Hepatocyte (in vitro differentiated cells): ENCODE data around the gene STXBP4. TPM values are rescaled to one million over a fixed set of nuclear protein-coding genes. Genes with fewer than 3 reads are reported as not detected.

Experiments used
- DNase-seq: peaks from one replicate; pipeline ENCODE4 v3.0.0-alpha.2; 2016; ENCODE audit warnings: low spot score
- H2AFZ ChIP-seq: fragments of 200-600 bp; sonication (generic); 2 replicates; pipeline ENCODE4 v1.6.0; 2016; ENCODE audit warnings: antibody characterized with exemption, mild to moderate bottlenecking
- H3K27ac ChIP-seq: fragments of 200-600 bp; sonication (generic); 2 replicates; pipeline ENCODE4 v1.5.1; 2016; ENCODE audit warnings: mild to moderate bottlenecking
- H3K27me3 ChIP-seq: fragments of 200-600 bp; sonication (generic); 2 replicates; pipeline ENCODE4 v1.6.1; 2016
- H3K36me3 ChIP-seq: fragments of 200-600 bp; sonication (generic); replicated peaks from 2 replicates; pipeline ENCODE4 v1.5.1; 2016; ENCODE audit warnings: low read depth; ENCODE audit not compliant: insufficient read depth
- H3K4me1 ChIP-seq: fragments of 200-600 bp; sonication (generic); 2 replicates; pipeline ENCODE4 v1.5.1; 2016; ENCODE audit warnings: mild to moderate bottlenecking, moderate library complexity; ENCODE audit not compliant: insufficient read depth
- H3K4me2 ChIP-seq: fragments of 200-600 bp; sonication (generic); 2 replicates; pipeline ENCODE4 v1.6.0; 2016
- H3K4me3 ChIP-seq: fragments of 200-600 bp; sonication (generic); 2 replicates; pipeline ENCODE4 v1.5.1; 2016; ENCODE audit warnings: mild to moderate bottlenecking
- H3K79me2 ChIP-seq: fragments of 200-600 bp; sonication (generic); 2 replicates; pipeline ENCODE4 v1.6.0; 2017; ENCODE audit warnings: mild to moderate bottlenecking
- H3K9me2 ChIP-seq: fragments of 200-600 bp; sonication (generic); replicated peaks from 2 replicates; pipeline ENCODE4 v1.6.0; 2017; ENCODE audit warnings: mild to moderate bottlenecking; ENCODE audit not compliant: insufficient read depth
- H3K9me3 ChIP-seq: fragments of 200-600 bp; sonication (generic); 2 replicates; pipeline ENCODE4 v1.5.1; 2016; ENCODE audit warnings: low read depth, mild to moderate bottlenecking
- H4K20me1 ChIP-seq: fragments of 200-600 bp; sonication (generic); 2 replicates; pipeline ENCODE4 v1.6.0; 2016; ENCODE audit warnings: mild to moderate bottlenecking; ENCODE audit not compliant: insufficient read depth, poor library complexity, severe bottlenecking
- CTCF ChIP-seq: fragments of 200-600 bp; sonication (generic); IDR thresholded peaks from 2 replicates; pipeline ENCODE4 v1.5.1; 2016; ENCODE audit warnings: antibody characterized with exemption, mild to moderate bottlenecking; ENCODE audit not compliant: poor library complexity
- EZH2 ChIP-seq: fragments of 200-600 bp; sonication (generic); IDR thresholded peaks from 2 replicates; pipeline ENCODE4 v1.6.1; 2016; ENCODE audit warnings: antibody characterized with exemption, mild to moderate bottlenecking, borderline replicate concordance
- EZH2phosphoT487 ChIP-seq: fragments of 200-600 bp; sonication (generic); IDR thresholded peaks from one replicate; pipeline ENCODE4 v1.6.1; 2018; ENCODE audit warnings: antibody characterized with exemption, mild to moderate bottlenecking, low read depth, moderate library complexity; ENCODE audit not compliant: unreplicated experiment, severe bottlenecking
- WGBS: methylation state at CpG from one replicate; pipeline ENCODE4 v1.1.6; 2016; ENCODE audit warnings: low lambda C conversion rate; ENCODE audit errors: missing lambda C conversion rate; 5-methylcytosine and 5-hydroxymethylcytosine counted together
- polyA plus RNA-seq: library from polyadenylated mRNA; unstranded; fragments of >200 nt; fragmentation: Nextera tagmentation; extraction: Ambion mirVana; gene quantifications from 2 replicates; pipeline ENCODE4 v1.2.1, GENCODE V29; 2016
- total RNA-seq: library from RNA; depleted of rRNA; stranded (reverse); fragments of >200 nt; gene quantifications from 2 replicates; pipeline ENCODE4 v1.2.3, GENCODE V29; 2014

Gene STXBP4
- total and polyA plus RNA-seq, 2 experiments from 2014 or later: 9.0 to 50.1 TPM

- Histone ChIP-seq H3K79me2 (no peaks in the 10 kb centered on the region), H3K27ac (no peak overlapping the region), H3K27me3 (no peaks in the 10 kb centered on the region), H3K4me2 (no peak overlapping the region), H3K9me3 (no peaks in the 10 kb centered on the region), H3K36me3 (no peaks in the 10 kb centered on the region), H4K20me1 (no peaks in the 10 kb centered on the region), H3K4me1 (no peaks in the 10 kb centered on the region), H3K9me2 (no peaks in the 10 kb centered on the region), H3K4me3 (no peak overlapping the region), H2AFZ (no peak overlapping the region)
- no peak for DNase-seq
- 100% methylated on average over 1 of the region's 1 CpG for WGBS
- TF ChIP-seq EZH2phosphoT487: no peak
- peak; percentile 44 for TF ChIP-seq CTCF
- no peak for TF ChIP-seq EZH2
Measured at GRCh38 chr17:55053855-55054254, 85.3 kb downstream of the STXBP4 start.

- Histone ChIP-seq H3K4me1 (no peaks in the 10 kb centered on the region), H4K20me1 (no peaks in the 10 kb centered on the region), H2AFZ (no peak overlapping the region), H3K9me2 (no peaks in the 10 kb centered on the region), H3K4me3 (no peak overlapping the region), H3K27ac (no peak overlapping the region), H3K9me3 (no peaks in the 10 kb centered on the region), H3K36me3 (no peaks in the 10 kb centered on the region), H3K4me2 (no peak overlapping the region), H3K27me3 (no peaks in the 10 kb centered on the region), H3K79me2 (no peaks in the 10 kb centered on the region)
- no peak for TF ChIP-seq EZH2
- DNase-seq: no peak
Measured at GRCh38 chr17:55054429-55054828, 85.9 kb downstream of the STXBP4 start.

- no peaks in the 10 kb centered on the region for H3K9me2 ChIP-seq
- TF ChIP-seq EZH2phosphoT487 (no peak), CTCF (no peak), EZH2 (no peak)
- H2AFZ ChIP-seq: no peak overlapping the region
- H3K9me3 ChIP-seq: no peaks in the 10 kb centered on the region
- no peak overlapping the region for H3K4me3 ChIP-seq
- no peaks in the 10 kb centered on the region for H3K27me3 ChIP-seq
- no peaks in the 10 kb centered on the region for H4K20me1 ChIP-seq
- 86% methylated on average over 4 of the region's 4 CpGs for WGBS
- no peaks in the 10 kb centered on the region for H3K79me2 ChIP-seq
- no peaks in the 10 kb centered on the region for H3K4me1 ChIP-seq
- H3K36me3 ChIP-seq: no peaks in the 10 kb centered on the region
- H3K27ac ChIP-seq: no peak overlapping the region
- no peak for DNase-seq
- no peak overlapping the region for H3K4me2 ChIP-seq
Measured at GRCh38 chr17:55056526-55056925, 88.0 kb downstream of the STXBP4 start.

- WGBS: 94% methylated on average over 3 of the region's 3 CpGs
- H3K4me1 ChIP-seq: no peaks in the 10 kb centered on the region
- DNase-seq: no peak
- H2AFZ ChIP-seq: no peak overlapping the region
- H3K27ac ChIP-seq: no peak overlapping the region
- H3K9me3 ChIP-seq: no peaks in the 10 kb centered on the region
- no peaks in the 10 kb centered on the region for H3K27me3 ChIP-seq
- no peaks in the 10 kb centered on the region for H4K20me1 ChIP-seq
- H3K9me2 ChIP-seq: no peaks in the 10 kb centered on the region
- H3K4me3 ChIP-seq: no peak overlapping the region
- TF ChIP-seq CTCF (no peak), EZH2 (no peak), EZH2phosphoT487 (no peak)
- H3K4me2 ChIP-seq: no peak overlapping the region
- no peaks in the 10 kb centered on the region for H3K79me2 ChIP-seq
- no peaks in the 10 kb centered on the region for H3K36me3 ChIP-seq
Measured at GRCh38 chr17:55057184-55057583, 88.6 kb downstream of the STXBP4 start.
